ENCODE data around the gene MYO3A. TPM values are rescaled to one million over a fixed set of nuclear protein-coding genes. Genes with fewer than 3 reads are reported as not detected.

Gene MYO3A
- total RNA-seq, 1 experiment from 2014 or later, result not detected

GRCh38 chr10:25914776-25915175, 19.3 kb upstream of the MYO3A start:
- Histone ChIP-seq H3K79me2 (ENCODE audit: insufficient read depth, low read length) (no peaks in the 10 kb centered on the region), H4K20me1 (ENCODE audit: insufficient read depth) (no peaks in the 10 kb centered on the region), H3K36me3 (ENCODE audit: control insufficient read depth in 1 of 2, insufficient read depth in 2 of 2, low read length in 2 of 2) (no peaks in the 10 kb centered on the region), H3K4me2 (ENCODE audit: low read length) (no peak overlapping the region), H3K4me1 (ENCODE audit: control insufficient read depth in 1 of 2, insufficient read depth in 2 of 2, low read length in 2 of 2) (no peaks in the 10 kb centered on the region), H3K27ac (ENCODE audit: low read depth, low read length) (no peak overlapping the region), H3K9ac (ENCODE audit: low read length) (no peak overlapping the region), H2AFZ (ENCODE audit: low read depth, low read length, poor library complexity, severe bottlenecking) (no peak overlapping the region), H3K9me2 (ENCODE audit: insufficient read depth) (no peaks in the 10 kb centered on the region), H3K27me3 (ENCODE audit: insufficient read depth, low read length) (peaks cover 25% of the 10 kb centered on the region), H3K4me3 (replicated peaks in 1 of 2; ENCODE audit: low read depth in 1 of 2, low read length in 2 of 2) (no peak overlapping the region), H3K9me3 (ENCODE audit: control insufficient read depth in 1 of 2, insufficient read depth in 1 of 2, low read depth in 1 of 2, low read length in 2 of 2) (no peaks in the 10 kb centered on the region)
- intact Hi-C loops (cut with micrococcal nuclease), result no loop called here
- ATAC-seq (no peak), DNase-seq (ENCODE audit: low read depth, low spot score) (no peak)
- no TSS peak for BruUV-seq (replicated peaks)
- CTCF ChIA-PET, result no interaction called here
- no peak for TF ChIP-seq TCF7L2 (IDR thresholded peaks at IDR 0.05; ENCODE audit: borderline replicate concordance, extremely low read depth, insufficient read depth, insufficient read length)
- TF ChIP-seq SRF (IDR thresholded peaks at IDR 0.05; ENCODE audit: low read depth), result no peak
- TF ChIP-seq CEBPB (IDR thresholded peaks at IDR 0.05; ENCODE audit: low read depth), result no peak
- RAD21 ChIA-PET (ENCODE audit: low non-redundant PET in 1 of 2, low total read pairs in 2 of 2, uncharacterized antibody in 2 of 2, unreplicated experiment in 2 of 2), result no interaction called here
- POLR2A ChIA-PET, result no interaction called here

GRCh38 chr10:25934621-25935139, 651 bp downstream of the MYO3A start:
- Histone ChIP-seq H3K9me3 (ENCODE audit: control insufficient read depth in 1 of 2, insufficient read depth in 1 of 2, low read depth in 1 of 2, low read length in 2 of 2) (no peaks in the 10 kb centered on the region), H3K36me3 (ENCODE audit: control insufficient read depth in 1 of 2, insufficient read depth in 2 of 2, low read length in 2 of 2) (no peaks in the 10 kb centered on the region), H3K27ac (ENCODE audit: low read depth, low read length) (no peak overlapping the region), H2AFZ (ENCODE audit: low read depth, low read length, poor library complexity, severe bottlenecking) (no peak overlapping the region), H3K4me2 (ENCODE audit: low read length) (no peak overlapping the region), H3K9me2 (ENCODE audit: insufficient read depth) (no peaks in the 10 kb centered on the region), H3K27me3 (ENCODE audit: insufficient read depth, low read length) (peaks cover 15% of the 10 kb centered on the region; the same call in 1 of the 2 replicates), H3K4me3 (replicated peaks in 1 of 2; ENCODE audit: low read depth in 1 of 2, low read length in 2 of 2) (no peak overlapping the region), H4K20me1 (ENCODE audit: insufficient read depth) (no peaks in the 10 kb centered on the region), H3K79me2 (ENCODE audit: insufficient read depth, low read length) (no peaks in the 10 kb centered on the region), H3K9ac (ENCODE audit: low read length) (no peak overlapping the region), H3K4me1 (ENCODE audit: control insufficient read depth in 1 of 2, insufficient read depth in 2 of 2, low read length in 2 of 2) (no peaks in the 10 kb centered on the region)
- ATAC-seq, result no peak
- intact Hi-C loops (cut with micrococcal nuclease), result no loop called here
- RAD21 ChIA-PET (ENCODE audit: low non-redundant PET in 1 of 2, low total read pairs in 2 of 2, uncharacterized antibody in 2 of 2, unreplicated experiment in 2 of 2), result no interaction called here
- no peak for DNase-seq (ENCODE audit: low read depth, low spot score)
- BruUV-seq (replicated peaks), result no TSS peak
- POLR2A ChIA-PET, result no interaction called here
- CTCF ChIA-PET, result no interaction called here
- TF ChIP-seq YY1 (IDR thresholded peaks at IDR 0.05; ENCODE audit: extremely low read depth, insufficient replicate concordance, low read depth, low read length) (no peak), RAD21 (IDR thresholded peaks at IDR 0.05; ENCODE audit: low read depth) (no peak), MAX (IDR thresholded peaks at IDR 0.05) (no peak), POLR2A (IDR thresholded peaks at IDR 0.05; ENCODE audit: borderline replicate concordance, extremely low read depth, insufficient read depth, insufficient read length) (no peak), SIN3A (IDR thresholded peaks at IDR 0.05; ENCODE audit: low read depth) (no peak), JUND (IDR thresholded peaks at IDR 0.05) (no peak), ZNF274 (IDR thresholded peaks at IDR 0.05; ENCODE audit: low read depth, low read length) (no peak), EZH2phosphoT487 (IDR thresholded peaks at IDR 0.05; ENCODE audit: borderline replicate concordance) (no peak), ATF3 (IDR thresholded peaks at IDR 0.05) (no peak), CBX3 (IDR thresholded peaks at IDR 0.05; ENCODE audit: low read depth) (no peak), ZFX (IDR thresholded peaks at IDR 0.05) (no peak), CEBPB (IDR thresholded peaks at IDR 0.05; ENCODE audit: low read depth) (no peak), ELF1 (IDR thresholded peaks at IDR 0.05; ENCODE audit: borderline replicate concordance, low read depth) (no peak), REST (IDR thresholded peaks at IDR 0.05; ENCODE audit: low read depth) (no peak)
- TF ChIP-seq, protein P1, sequence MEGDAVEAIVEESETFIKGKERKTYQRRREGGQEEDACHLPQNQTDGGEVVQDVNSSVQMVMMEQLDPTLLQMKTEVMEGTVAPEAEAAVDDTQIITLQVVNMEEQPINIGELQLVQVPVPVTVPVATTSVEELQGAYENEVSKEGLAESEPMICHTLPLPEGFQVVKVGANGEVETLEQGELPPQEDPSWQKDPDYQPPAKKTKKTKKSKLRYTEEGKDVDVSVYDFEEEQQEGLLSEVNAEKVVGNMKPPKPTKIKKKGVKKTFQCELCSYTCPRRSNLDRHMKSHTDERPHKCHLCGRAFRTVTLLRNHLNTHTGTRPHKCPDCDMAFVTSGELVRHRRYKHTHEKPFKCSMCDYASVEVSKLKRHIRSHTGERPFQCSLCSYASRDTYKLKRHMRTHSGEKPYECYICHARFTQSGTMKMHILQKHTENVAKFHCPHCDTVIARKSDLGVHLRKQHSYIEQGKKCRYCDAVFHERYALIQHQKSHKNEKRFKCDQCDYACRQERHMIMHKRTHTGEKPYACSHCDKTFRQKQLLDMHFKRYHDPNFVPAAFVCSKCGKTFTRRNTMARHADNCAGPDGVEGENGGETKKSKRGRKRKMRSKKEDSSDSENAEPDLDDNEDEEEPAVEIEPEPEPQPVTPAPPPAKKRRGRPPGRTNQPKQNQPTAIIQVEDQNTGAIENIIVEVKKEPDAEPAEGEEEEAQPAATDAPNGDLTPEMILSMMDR (IDR thresholded peaks at IDR 0.05 in 2 of 3, conservative IDR thresholded peaks at IDR 0.05 in 1 of 3; ENCODE audit: borderline replicate concordance in 1 of 3, insufficient read depth in 1 of 3, low read depth in 2 of 3, low read length in 2 of 3), result no peak

All from HCT116 (cell line).